Chondrocyte (in vitro differentiated cells): ENCODE results near the gene HTR2C. TPM values are rescaled to one million over a fixed set of nuclear protein-coding genes. Genes with fewer than 3 reads are reported as not detected.

Experiments
- DNase-seq: peaks from one replicate; pipeline ENCODE4 v3.0.0; 2021; ENCODE audit warnings: mixed read lengths, low spot score
- H3K27ac Mint-ChIP-seq: one replicate; pipeline ENCODE4 v1.8.0; 2021; ENCODE audit warnings: mild to moderate bottlenecking, moderate library complexity, mixed read lengths; ENCODE audit not compliant: unreplicated experiment
- H3K27me3 Mint-ChIP-seq: 2 replicates; pipeline ENCODE4 v1.8.0; 2021; ENCODE audit warnings: low read depth, mixed read lengths
- H3K36me3 Mint-ChIP-seq: 2 replicates; pipeline ENCODE4 v1.8.0; 2021; ENCODE audit warnings: low read depth, mixed read lengths
- H3K4me1 Mint-ChIP-seq: 2 replicates; pipeline ENCODE4 v1.8.0; 2021; ENCODE audit warnings: low read depth, mild to moderate bottlenecking, mixed read lengths
- H3K4me3 Mint-ChIP-seq: one replicate; pipeline ENCODE4 v1.8.0; 2021; ENCODE audit warnings: mild to moderate bottlenecking, moderate library complexity, mixed read lengths; ENCODE audit not compliant: unreplicated experiment
- H3K9me3 Mint-ChIP-seq: 2 replicates; pipeline ENCODE4 v1.8.0; 2021; ENCODE audit warnings: low read depth, mixed read lengths
- CTCF ChIP-seq: fragments of 200-600 bp; sonication (generic); IDR thresholded peaks from 2 replicates; pipeline ENCODE4 v1.5.0; 2021; ENCODE audit warnings: antibody characterized with exemption, mild to moderate bottlenecking, moderate library complexity
- long read RNA-seq: library from polyadenylated mRNA; stranded (forward); transcript quantifications from one replicate; pipeline ENCODE4 v2.0.0, GENCODE V29; 2021
- total RNA-seq: library from RNA; stranded (reverse); gene quantifications from 3 replicates; pipeline ENCODE4 v1.2.1, GENCODE V29; 2021

The HTR2C gene
- total RNA-seq, result not detected in 3 replicates
- long read RNA-seq, result 0 reads

GRCh38 chrX:114583646-114584374 is at the start of gene HTR2C:
Gene HTR2C, plus strand, starts transcription at chrX:114584086. Its CDS starts 142,851 bp downstream, at chrX:114726937.
- no peak for DNase-seq
- peak within 1 kb of the TSS; percentile 31 for H3K4me3 Mint-ChIP-seq
- peaks cover 4% of the 10 kb centered on the region for H3K36me3 Mint-ChIP-seq
- H3K4me1 Mint-ChIP-seq, result peaks cover 10% of the 10 kb centered on the region
- peaks cover 66% of the 10 kb centered on the region for H3K27me3 Mint-ChIP-seq
- H3K27ac Mint-ChIP-seq, result no peak within 1 kb of the TSS
- no peaks in the 10 kb centered on the region for H3K9me3 Mint-ChIP-seq
- TF ChIP-seq CTCF, result no peak

- Mint-ChIP-seq H3K36me3 (peaks cover 4% of the 10 kb centered on the region), H3K27me3 (peaks cover 48% of the 10 kb centered on the region), H3K27ac (no peak overlapping the region)
These were observed 3.5 kb upstream of the HTR2C start for GRCh38 chrX:114580336-114580735.

DNA sequence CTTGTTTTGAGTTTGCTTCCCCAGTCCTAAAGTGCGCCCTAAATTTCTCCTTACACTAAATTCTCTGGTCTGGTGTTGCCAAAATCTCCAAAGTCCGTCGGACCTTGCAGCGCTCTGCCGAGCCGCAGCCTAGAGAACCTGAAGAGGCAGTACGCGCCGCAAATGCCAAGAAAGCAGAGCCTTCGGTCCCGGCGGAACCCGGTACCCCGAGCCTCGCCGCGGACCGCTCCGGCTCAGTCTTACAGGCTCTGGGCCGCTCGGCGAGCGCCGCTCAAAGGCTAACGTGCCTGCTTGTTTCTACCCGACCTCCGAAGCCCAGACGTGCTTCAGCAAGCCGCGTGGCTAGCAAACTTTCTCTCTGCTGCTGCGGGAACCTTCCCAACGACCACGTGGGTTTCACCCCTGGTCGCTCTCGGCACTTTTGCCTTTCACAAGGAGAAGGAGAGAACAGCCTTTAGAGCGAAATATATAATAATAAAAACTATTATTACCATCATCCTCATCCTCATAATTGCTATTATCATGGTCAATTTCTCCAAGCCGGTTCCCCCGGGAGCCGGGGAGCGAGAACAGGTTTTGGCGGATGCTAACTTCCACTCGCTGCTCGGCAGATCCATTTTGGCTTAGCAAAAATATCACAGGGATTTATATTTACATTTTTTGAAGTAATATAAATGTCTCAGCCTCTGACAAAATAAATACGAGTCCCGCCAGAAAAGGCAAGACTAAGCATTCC is 2.2 kb upstream of the HTR2C start:
- Mint-ChIP-seq H3K27me3 (peaks cover 60% of the 10 kb centered on the region), H3K36me3 (peaks cover 4% of the 10 kb centered on the region), H3K4me1 (peaks cover 10% of the 10 kb centered on the region), H3K9me3 (no peaks in the 10 kb centered on the region), H3K27ac (no peak overlapping the region), H3K4me3 (no peak overlapping the region)
- no peak for TF ChIP-seq CTCF
- DNase-seq, result no peak

More at GRCh38 chrX:114580336-114580735, 3.5 kb upstream of the HTR2C start:
- no peak for TF ChIP-seq CTCF
- H3K4me1 Mint-ChIP-seq, result peaks cover 10% of the 10 kb centered on the region
- no peaks in the 10 kb centered on the region for H3K9me3 Mint-ChIP-seq
- DNase-seq, result no peak
- no peak overlapping the region for H3K4me3 Mint-ChIP-seq

GRCh38 chrX:114582264-114582632 is 1.6 kb upstream of the HTR2C start:
- peaks cover 4% of the 10 kb centered on the region for H3K36me3 Mint-ChIP-seq
- peaks cover 10% of the 10 kb centered on the region for H3K4me1 Mint-ChIP-seq
- no peaks in the 10 kb centered on the region for H3K9me3 Mint-ChIP-seq
- TF ChIP-seq CTCF, result no peak
- DNase-seq, result no peak
- peaks cover 64% of the 10 kb centered on the region for H3K27me3 Mint-ChIP-seq
- H3K4me3 Mint-ChIP-seq, result no peak overlapping the region
- no peak overlapping the region for H3K27ac Mint-ChIP-seq

DNA sequence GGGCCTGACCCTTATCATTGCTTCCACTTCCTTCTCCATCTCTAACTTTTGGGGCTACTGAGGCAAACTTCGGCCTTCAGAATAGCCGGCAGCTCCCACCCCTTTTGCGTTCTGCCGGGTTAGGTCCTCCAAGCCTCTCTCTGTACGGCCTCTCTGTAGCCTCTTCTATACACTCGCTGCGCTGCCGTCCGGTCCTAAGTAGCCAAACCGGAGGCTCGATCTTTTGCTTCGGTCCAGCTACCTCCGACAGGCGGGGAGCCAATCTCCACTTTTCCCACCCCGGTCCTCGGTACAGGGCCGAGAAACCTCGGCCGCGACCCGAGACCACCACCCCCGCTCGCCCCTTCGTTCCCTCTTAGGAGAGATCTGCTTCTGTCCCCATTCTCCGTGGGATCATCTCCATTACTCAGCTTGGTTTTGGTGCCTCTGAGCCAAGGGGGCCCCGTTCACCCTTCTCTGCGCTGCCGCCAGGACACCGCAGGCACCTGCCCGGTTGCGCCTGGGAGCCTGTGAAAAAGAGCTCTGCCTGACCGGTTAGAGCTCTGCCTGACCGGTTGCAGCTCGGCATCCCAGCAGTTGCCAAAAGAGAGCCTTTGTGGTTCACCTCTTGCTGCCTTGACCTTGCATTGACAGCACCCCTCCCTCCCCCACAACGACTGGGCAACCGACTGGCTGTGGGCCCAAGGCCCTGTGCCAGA is 1.0 kb upstream of the HTR2C start:
- peaks cover 67% of the 10 kb centered on the region for H3K27me3 Mint-ChIP-seq
- H3K4me3 Mint-ChIP-seq, result no peak overlapping the region
- H3K9me3 Mint-ChIP-seq, result no peaks in the 10 kb centered on the region
- peaks cover 4% of the 10 kb centered on the region for H3K36me3 Mint-ChIP-seq
- no peak for TF ChIP-seq CTCF
- no peak overlapping the region for H3K27ac Mint-ChIP-seq
- DNase-seq, result no peak
- peaks cover 10% of the 10 kb centered on the region for H3K4me1 Mint-ChIP-seq
